Measurements from ENCODE around the gene SLC2A9. TPM values are rescaled to one million over a fixed set of nuclear protein-coding genes. Genes with fewer than 3 reads are reported as not detected.

The SLC2A9 gene
- total and polyA plus RNA-seq, 8 donors = 2.2 to 19.0 (median 4.3) TPM

DNA sequence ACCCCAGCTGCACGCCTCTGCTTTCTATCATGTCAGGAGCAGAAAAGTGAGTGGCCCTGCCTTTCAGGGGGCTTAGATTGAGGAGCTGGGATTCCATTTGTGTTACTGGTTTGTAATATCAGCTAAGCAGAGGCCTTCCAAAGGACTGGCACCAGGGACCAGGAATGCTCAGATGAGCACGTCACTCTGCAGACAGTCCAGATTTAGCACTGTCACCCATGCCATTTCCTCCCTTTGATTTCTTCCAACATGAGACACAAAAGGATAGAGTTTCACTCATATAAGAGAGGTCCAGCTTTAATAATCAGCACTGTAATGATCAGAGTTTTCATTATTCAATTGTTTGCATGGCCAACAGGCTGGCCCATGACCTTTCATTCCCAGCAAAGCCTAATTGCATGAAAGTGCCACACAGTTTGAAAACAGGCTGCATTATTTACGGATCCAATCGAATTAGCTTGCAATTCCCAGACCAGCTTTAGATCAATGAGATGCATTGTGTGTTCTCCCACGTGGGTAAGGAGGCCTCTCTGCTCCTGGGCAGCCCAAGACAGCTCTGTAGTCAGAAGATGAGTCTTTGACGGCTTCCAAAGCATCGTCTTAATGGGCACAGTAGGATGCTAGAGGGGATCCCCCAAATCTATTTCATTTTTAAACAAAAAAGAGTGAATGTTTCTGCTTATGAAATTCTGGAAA, 9.8 kb upstream of the SLC2A9 start:
- H3K4me1 ChIP-seq = peaks cover 16 to 35% of the 10 kb centered on the region in 2 donors
- no peaks in the 10 kb centered on the region for H3K27me3 ChIP-seq
- no peak overlapping the region for H3K27ac ChIP-seq
- DNase-seq (no peak), ATAC-seq (no peak)
- no peak overlapping the region for H3K4me3 ChIP-seq
- H3K36me3 ChIP-seq = no peaks in the 10 kb centered on the region
- H3K9me3 ChIP-seq = no peaks in the 10 kb centered on the region
- intact Hi-C loops (cut with DNase I) = no loop called here
- TF ChIP-seq, protein P1, sequence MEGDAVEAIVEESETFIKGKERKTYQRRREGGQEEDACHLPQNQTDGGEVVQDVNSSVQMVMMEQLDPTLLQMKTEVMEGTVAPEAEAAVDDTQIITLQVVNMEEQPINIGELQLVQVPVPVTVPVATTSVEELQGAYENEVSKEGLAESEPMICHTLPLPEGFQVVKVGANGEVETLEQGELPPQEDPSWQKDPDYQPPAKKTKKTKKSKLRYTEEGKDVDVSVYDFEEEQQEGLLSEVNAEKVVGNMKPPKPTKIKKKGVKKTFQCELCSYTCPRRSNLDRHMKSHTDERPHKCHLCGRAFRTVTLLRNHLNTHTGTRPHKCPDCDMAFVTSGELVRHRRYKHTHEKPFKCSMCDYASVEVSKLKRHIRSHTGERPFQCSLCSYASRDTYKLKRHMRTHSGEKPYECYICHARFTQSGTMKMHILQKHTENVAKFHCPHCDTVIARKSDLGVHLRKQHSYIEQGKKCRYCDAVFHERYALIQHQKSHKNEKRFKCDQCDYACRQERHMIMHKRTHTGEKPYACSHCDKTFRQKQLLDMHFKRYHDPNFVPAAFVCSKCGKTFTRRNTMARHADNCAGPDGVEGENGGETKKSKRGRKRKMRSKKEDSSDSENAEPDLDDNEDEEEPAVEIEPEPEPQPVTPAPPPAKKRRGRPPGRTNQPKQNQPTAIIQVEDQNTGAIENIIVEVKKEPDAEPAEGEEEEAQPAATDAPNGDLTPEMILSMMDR (IDR thresholded peaks at IDR 0.05) = no peak

DNA sequence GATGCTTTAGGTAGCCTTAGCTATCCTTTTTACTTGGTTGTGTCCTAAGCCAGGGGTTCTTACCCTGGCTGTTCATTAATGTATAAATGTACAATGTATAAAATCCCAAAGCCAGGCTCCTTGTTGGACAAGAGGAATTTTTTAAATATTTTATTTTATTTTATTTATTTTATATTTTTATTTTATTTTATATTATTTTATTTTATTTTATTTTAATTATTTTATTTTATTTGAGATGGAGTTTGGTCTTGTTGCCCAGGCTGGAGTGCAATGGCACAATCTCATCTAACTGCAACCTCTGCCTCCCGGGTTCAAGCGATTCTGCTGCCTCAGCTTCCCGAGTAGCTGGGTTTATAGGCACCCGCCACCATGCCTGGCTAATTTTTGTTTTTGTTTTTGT, 8.1 kb upstream of the SLC2A9 start:
- ATAC-seq (no peak), DNase-seq (no peak)
- H3K4me1 ChIP-seq = peaks cover 16 to 37% of the 10 kb centered on the region in 2 donors
- H3K4me3 ChIP-seq = no peak overlapping the region
- no peak overlapping the region for H3K27ac ChIP-seq
- H3K27me3 ChIP-seq = no peaks in the 10 kb centered on the region
- intact Hi-C loops (cut with DNase I) = no loop called here
- no peaks in the 10 kb centered on the region for H3K9me3 ChIP-seq
- no peaks in the 10 kb centered on the region for H3K36me3 ChIP-seq
- TF ChIP-seq, protein P1 (IDR thresholded peaks at IDR 0.05) = no peak

DNA sequence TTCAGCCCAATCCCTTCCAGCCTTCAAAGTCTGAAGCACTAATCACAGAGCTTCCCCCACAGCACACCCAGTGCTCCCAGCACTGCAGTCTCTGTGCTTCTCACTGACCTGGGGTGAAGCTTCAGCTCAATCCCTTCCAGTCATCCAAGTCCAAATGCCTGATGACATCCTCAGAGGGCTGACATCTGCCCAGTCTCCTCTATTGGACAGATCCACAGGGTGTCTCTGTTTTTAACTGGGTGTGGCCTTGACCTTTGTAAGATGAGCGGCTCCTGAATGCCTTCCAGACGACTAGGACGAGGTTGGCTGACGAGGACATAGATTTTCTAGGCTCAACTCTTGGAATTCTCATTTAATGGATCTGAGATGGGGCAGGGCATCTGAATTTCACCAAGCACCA, 7.6 kb upstream of the SLC2A9 start:
- Histone ChIP-seq H3K4me3 (no peak overlapping the region), H3K27me3 (no peaks in the 10 kb centered on the region), H3K9me3 (no peaks in the 10 kb centered on the region), H3K27ac (no peak overlapping the region), H3K4me1 (peaks cover 13 to 39% of the 10 kb centered on the region in 2 donors), H3K36me3 (no peaks in the 10 kb centered on the region)
- TF ChIP-seq, protein P1 (IDR thresholded peaks at IDR 0.05) = no peak
- intact Hi-C loops (cut with DNase I) = no loop called here
- no peak for DNase-seq
- no peak for ATAC-seq

DNA sequence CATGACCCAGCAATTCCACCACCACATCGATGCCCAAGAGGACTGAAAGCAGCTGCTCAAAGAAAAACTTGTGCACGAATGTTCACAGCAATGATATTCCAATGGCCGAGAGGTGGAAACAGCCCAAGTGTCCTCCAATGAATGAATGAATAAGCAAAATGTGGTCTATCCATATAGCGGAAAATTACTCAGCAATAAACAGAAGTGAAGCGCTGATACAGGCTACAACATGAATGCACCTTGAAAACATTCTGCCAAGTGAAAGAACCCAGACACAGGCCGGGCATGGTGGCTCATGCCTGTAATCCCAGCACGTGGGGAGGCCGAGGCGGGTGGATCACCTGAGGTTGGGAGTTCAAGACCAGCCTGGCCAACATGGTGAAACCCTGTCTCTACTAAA, 5.2 kb upstream of the SLC2A9 start:
- peaks cover 0 to 39% of the 10 kb centered on the region in 2 donors for H3K4me1 ChIP-seq
- H3K27me3 ChIP-seq = no peaks in the 10 kb centered on the region
- H3K27ac ChIP-seq = no peak overlapping the region
- ATAC-seq = no peak
- DNase-seq = no peak
- H3K9me3 ChIP-seq = no peaks in the 10 kb centered on the region
- H3K4me3 ChIP-seq = no peak overlapping the region
- H3K36me3 ChIP-seq = no peaks in the 10 kb centered on the region
- TF ChIP-seq, protein P1 (IDR thresholded peaks at IDR 0.05) = no peak
- intact Hi-C loops (cut with DNase I) = no loop called here

DNA sequence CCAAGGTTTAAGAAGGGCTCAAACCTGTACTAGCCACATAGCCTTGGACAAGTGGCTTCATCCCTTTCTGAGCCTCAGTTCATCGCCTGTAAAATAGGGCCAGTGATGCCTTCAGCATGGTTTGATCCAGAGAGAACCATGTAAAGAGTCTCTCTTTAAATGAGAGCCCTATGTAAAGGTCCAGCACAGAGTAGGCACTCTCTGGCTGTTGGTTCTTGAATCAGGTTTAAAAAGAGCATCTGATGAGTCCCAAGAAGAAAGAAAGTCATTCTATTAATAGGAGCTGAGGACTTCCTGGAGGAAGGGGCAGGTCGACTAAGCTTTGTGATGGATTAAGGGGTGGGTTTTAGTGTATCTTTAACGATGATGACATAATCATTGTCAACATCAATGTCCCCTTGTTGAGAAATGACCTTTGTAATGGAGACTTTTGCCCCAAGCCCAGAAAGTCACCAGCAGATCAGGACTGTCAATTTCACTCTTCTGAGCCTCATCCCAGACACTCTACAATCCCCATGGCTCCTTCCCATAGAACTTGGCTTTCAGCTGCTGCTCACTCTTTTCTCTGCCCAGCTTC, 4.0 kb upstream of the SLC2A9 start:
- intact Hi-C loops (cut with DNase I) = no loop called here
- no peaks in the 10 kb centered on the region for H3K9me3 ChIP-seq
- no peak for ATAC-seq
- no peak for DNase-seq
- H3K36me3 ChIP-seq = no peaks in the 10 kb centered on the region
- TF ChIP-seq, protein P1 (IDR thresholded peaks at IDR 0.05) = no peak
- no peaks in the 10 kb centered on the region for H3K27me3 ChIP-seq
- H3K4me3 ChIP-seq = no peak overlapping the region
- no peak overlapping the region for H3K27ac ChIP-seq
- peaks cover 0 to 42% of the 10 kb centered on the region in 2 donors for H3K4me1 ChIP-seq

Measured in left lung (tissue), 10 donors.